GM18505 (cell line): ENCODE data around the gene SLC10A1.

Experiments used
- ATAC-seq: cut with Tn5 transposase; IDR thresholded peaks from one replicate; pipeline ENCODE4 v1.9.1; 2021; ENCODE audit not compliant: unreplicated experiment
- POLR2A ChIP-seq: IDR thresholded peaks from 4 replicates; pipeline ENCODE4 v1.6.1; 2011; ENCODE audit warnings: borderline replicate concordance; ENCODE audit not compliant: insufficient read depth, insufficient read length; ENCODE audit errors: extremely low read depth

Gene SLC10A1

GRCh38 chr14:69796797-69797500 is at the start of gene SLC10A1:
SLC10A1 (minus strand) TSS chr14:69797241; CDS start chr14:69797155, 86 bp downstream.
- ATAC-seq = no peak

GRCh38 chr14:69845787-69846186 is 48.7 kb upstream of the SLC10A1 start:
- no peak for TF ChIP-seq POLR2A
- no peak for ATAC-seq

More at GRCh38 chr14:69796797-69797500, at the start of gene SLC10A1:
- no peak for TF ChIP-seq POLR2A

- no peak for TF ChIP-seq POLR2A
- no peak for ATAC-seq
These were observed 48.1 kb upstream of the SLC10A1 start for GRCh38 chr14:69845050-69845581.

GRCh38 chr14:69844171-69844570 is 47.1 kb upstream of the SLC10A1 start:
- no peak for ATAC-seq

GRCh38 chr14:69842686-69843420 is 45.8 kb upstream of the SLC10A1 start:
- TF ChIP-seq POLR2A = no peak
- no peak for ATAC-seq

More at GRCh38 chr14:69844171-69844570, 47.1 kb upstream of the SLC10A1 start:
- no peak for TF ChIP-seq POLR2A

- ATAC-seq = no peak
- TF ChIP-seq POLR2A = no peak
These were observed 44.6 kb upstream of the SLC10A1 start for GRCh38 chr14:69841656-69842055.

- TF ChIP-seq POLR2A = no peak
- no peak for ATAC-seq
These were observed 42.6 kb upstream of the SLC10A1 start for GRCh38 chr14:69839661-69840060.

- TF ChIP-seq POLR2A = no peak
- no peak for ATAC-seq
These were observed 41.9 kb upstream of the SLC10A1 start for GRCh38 chr14:69838881-69839416.

GRCh38 chr14:69828879-69829278 is 31.8 kb upstream of the SLC10A1 start:
- no peak for ATAC-seq
- TF ChIP-seq POLR2A = no peak

- no peak for ATAC-seq
These were observed 31.3 kb upstream of the SLC10A1 start for GRCh38 chr14:69828354-69828753.

GRCh38 chr14:69827560-69827959 is 30.5 kb upstream of the SLC10A1 start:
- TF ChIP-seq POLR2A = no peak
- ATAC-seq = no peak

More at GRCh38 chr14:69828354-69828753, 31.3 kb upstream of the SLC10A1 start:
- no peak for TF ChIP-seq POLR2A

- ATAC-seq = no peak
- no peak for TF ChIP-seq POLR2A
These were observed 25.4 kb upstream of the SLC10A1 start for GRCh38 chr14:69822456-69822855.

GRCh38 chr14:69820991-69821390 is 23.9 kb upstream of the SLC10A1 start:
- TF ChIP-seq POLR2A = no peak
- no peak for ATAC-seq
